Ovary (tissue), 3 donors: ENCODE results near the gene COQ6.

Experiments used
- POLR2A ChIP-seq: fragments of 450-650 bp; IDR thresholded peaks from one replicate; pipeline ENCODE4 v1.6.1; 2017; ENCODE audit warnings: antibody characterized with exemption, mild to moderate bottlenecking, moderate library complexity
- TF ChIP-seq, protein P1 (sequence below), 3 donors: fragments of 450-650 bp in 2 of 3; fragments of 200-600 bp in 1 of 3; IDR thresholded peaks; one replicate each; pipeline versions ENCODE4 v1.5.1 to v1.8.0; 2016 to 2022; ENCODE audit warnings: antibody characterized with exemption in 3 of 3, mild to moderate bottlenecking in 1 of 3
- donor health status: DM: no; HTN: no; CAD: no.

DNA sequence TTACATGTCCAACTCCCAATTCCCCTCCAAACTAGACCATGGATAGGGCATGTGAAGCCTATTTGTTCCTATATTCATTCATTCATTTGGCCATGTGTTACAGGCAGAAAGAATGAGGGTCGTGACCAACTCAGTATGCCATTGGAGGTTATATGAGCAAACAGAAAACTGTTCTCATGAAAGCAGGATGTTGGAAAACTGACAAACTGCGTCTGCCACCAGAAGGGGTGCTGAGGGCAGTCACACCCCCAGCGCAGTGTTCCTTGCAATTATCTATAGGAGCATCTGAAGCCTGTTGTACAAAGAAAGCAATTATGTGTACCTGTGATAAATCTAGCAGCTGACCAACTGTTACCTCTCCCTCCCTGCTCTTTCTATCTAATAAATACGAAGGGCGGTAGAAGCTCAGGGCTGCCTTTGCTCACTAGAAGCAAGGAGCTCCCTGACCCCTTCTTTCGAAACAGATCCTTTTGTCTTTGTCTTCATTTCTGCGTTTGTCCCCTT is 47.9 kb downstream of the COQ6 start:
- TF ChIP-seq, protein P1, sequence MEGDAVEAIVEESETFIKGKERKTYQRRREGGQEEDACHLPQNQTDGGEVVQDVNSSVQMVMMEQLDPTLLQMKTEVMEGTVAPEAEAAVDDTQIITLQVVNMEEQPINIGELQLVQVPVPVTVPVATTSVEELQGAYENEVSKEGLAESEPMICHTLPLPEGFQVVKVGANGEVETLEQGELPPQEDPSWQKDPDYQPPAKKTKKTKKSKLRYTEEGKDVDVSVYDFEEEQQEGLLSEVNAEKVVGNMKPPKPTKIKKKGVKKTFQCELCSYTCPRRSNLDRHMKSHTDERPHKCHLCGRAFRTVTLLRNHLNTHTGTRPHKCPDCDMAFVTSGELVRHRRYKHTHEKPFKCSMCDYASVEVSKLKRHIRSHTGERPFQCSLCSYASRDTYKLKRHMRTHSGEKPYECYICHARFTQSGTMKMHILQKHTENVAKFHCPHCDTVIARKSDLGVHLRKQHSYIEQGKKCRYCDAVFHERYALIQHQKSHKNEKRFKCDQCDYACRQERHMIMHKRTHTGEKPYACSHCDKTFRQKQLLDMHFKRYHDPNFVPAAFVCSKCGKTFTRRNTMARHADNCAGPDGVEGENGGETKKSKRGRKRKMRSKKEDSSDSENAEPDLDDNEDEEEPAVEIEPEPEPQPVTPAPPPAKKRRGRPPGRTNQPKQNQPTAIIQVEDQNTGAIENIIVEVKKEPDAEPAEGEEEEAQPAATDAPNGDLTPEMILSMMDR (IDR thresholded peaks at IDR 0.05), result no peak
- TF ChIP-seq POLR2A, result no peak
